GM19240 (cell line): Measurements from ENCODE around the gene HPS5.

Source experiments
- DNase-seq: peaks from one replicate; pipeline ENCODE4 v3.0.0; 2011; ENCODE audit warnings: low spot score; ENCODE audit not compliant: insufficient read length

Gene HPS5

DNA sequence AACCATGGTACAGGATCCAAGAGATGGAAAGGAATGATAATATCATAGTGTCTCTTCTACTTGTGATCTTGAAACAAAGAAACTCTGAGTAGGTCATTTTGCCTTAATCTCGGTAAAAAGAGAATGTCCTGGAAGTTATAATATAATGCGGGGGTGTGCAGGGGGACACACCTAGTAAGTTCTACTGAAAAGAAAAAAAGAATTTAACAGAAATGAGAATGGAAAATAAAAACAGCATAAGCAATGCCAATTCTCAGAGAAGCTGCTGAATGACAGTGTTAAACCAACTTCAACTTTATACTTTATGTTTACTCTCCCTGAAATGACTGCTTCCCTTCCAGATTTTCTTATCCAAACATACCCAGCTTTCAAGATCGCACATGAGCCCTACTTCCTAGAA is 2.0 kb downstream of the HPS5 start:
- DNase-seq: no peak

DNA sequence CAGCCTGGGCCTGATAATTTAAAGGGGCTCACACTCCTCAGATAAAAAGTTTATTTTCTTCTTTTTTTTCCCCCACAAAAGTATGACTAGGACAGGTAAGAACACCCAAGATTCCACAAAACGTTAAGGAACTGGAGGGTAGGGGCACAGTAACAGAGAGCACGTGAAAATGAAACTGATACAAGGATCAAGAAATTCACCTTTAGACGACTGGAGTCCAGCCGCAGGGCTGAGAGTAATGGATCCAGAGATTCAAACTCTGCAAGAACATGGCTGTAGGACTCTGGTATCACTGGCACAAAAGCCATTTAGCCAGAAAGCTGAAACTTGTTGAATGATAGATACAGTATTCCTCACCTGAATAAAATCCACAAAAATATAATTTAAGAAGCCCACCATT is 4.4 kb downstream of the HPS5 start:
- no peak for DNase-seq

DNA sequence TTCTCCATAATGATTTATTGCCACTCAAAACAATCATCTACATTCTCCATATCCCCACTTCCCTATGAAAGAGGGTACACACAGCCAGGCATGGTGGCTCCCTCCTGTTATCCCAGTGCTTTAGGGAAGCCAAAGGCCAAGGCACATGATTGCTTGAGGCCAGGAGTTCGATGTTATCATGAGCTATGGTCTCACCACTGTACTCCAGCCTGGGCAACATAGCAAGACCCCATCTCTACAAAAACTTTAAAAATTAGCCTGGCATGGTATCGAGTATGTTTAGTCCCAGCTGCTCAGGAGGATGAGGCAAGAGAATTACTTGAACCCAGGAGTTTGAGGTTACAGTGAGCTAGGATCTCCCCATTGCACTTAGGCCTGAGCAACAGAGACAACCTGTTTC is 6.0 kb downstream of the HPS5 start:
- DNase-seq: no peak

DNA sequence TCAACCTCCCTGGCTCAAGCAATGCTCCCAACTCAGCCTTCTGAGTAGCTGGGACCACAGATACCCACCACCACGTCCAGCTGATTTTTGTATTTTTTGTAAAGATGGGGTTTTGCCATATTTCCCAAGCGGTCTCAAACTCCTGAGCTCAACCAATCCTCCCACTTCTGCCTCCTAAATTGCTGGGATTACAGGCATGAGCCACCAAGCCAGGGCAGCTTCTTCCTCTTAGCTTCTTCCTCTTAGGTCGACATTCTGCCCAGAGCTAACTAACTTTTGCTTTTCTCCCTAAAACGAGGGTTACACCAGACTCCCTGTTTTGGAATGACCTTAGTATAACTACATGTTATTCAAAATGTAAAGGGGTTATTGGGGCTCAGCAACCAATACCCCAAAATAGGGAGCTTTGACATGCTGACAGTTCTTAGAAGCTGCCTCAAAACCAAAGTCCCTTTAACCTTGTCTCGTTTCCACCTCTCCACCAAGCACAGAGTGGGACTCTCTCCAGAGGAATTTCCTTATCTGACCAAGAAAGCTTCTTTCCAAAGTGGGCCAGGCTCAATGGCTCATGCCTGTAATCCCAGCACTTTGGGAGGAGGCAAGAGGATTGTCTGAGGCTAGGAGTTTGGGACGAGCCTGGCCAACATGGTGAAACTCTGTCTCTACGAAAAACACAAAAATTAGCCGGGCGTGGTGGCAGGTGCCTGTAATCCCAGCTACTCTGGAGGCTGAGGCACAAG is 7.0 kb downstream of the HPS5 start:
- no peak for DNase-seq

- DNase-seq: no peak
These were observed 7.8 kb downstream of the HPS5 start for GRCh38 chr11:18313965-18314763.

- no peak for DNase-seq
These were observed 9.1 kb downstream of the HPS5 start for GRCh38 chr11:18312663-18313420.

GRCh38 chr11:18312012-18312411 is 9.9 kb downstream of the HPS5 start:
- no peak for DNase-seq

- DNase-seq: no peak
These were observed 11.1 kb downstream of the HPS5 start for GRCh38 chr11:18310800-18311340.

- no peak for DNase-seq
These were observed 12.2 kb downstream of the HPS5 start for GRCh38 chr11:18309691-18310090.

DNA sequence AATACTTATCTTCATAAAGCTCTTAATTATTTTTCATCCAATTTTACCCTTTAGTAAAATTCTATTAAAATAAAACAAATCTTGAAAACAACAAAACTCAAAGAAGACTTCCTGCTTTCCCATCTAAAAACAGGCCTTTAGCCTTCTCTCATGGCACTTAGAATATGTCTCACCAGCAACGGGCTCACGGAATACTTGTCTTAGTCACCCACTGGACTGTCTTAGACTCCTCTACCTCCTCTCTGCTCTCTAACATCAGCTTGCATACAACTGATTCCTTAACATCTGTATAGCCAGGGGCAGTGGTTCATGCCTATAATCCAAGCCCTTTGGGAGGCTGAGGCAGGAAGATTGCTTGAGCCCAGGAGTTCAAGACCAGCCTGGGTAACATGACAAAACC is 13.7 kb downstream of the HPS5 start:
- DNase-seq: no peak

- DNase-seq: no peak
These were observed 14.3 kb downstream of the HPS5 start for GRCh38 chr11:18307461-18308139.

- no peak for DNase-seq
These were observed 17.2 kb downstream of the HPS5 start for GRCh38 chr11:18304745-18305144.

- DNase-seq: no peak
These were observed 22.2 kb downstream of the HPS5 start for GRCh38 chr11:18299721-18300120.

- DNase-seq: no peak
These were observed 26.6 kb downstream of the HPS5 start for GRCh38 chr11:18295316-18295715.

- DNase-seq: no peak
These were observed 27.1 kb downstream of the HPS5 start for GRCh38 chr11:18294862-18295261.

DNA sequence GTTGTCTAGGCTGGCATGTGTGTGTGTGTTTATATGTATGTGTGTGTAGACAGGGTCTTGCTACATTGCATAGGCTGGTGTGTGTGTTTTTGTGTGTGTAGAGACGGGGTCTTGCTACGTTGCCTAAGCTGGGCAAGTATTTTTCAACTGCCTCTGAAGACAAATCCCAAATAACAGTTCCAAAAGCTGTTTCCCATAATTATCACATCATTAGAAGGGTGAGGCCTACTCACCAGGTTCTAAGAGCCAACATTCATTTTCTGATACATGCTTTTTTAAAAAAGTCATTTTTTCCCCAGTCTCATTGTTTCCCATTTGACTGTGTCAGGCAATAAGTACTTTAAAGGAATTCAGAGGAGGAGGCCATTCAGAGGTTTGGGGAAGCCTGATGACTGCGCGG is 33.0 kb downstream of the HPS5 start:
- DNase-seq: no peak

GRCh38 chr11:18285841-18286240 is 36.1 kb downstream of the HPS5 start:
- no peak for DNase-seq

GRCh38 chr11:18282626-18283025 is 39.3 kb downstream of the HPS5 start:
- DNase-seq: no peak

DNA sequence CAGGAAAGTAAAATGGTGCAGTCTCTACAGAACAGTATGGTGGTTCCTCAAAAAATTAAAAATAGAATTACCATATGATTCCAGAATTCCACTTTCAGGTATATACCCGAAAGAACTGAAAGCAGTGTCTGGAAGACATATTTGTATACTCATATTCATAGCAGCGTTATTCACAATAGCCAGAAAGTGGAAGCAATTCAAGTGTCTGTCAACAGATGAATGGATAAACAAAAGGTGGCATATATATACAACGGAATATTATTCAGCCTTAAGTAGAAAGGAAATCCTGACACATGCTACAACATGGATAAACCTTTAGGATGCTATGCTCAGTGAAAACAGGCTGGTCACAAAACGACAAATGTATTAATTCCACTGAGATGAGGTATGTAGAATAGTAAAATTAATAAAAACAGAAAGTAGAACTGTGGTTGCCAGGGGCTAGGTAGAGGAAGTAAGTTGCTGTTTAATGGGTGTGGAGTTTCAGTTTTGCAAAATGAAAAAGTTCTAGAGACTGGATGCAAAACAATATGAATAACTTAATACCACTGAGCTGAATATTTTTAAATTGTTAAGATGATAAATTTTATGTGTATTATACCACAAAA is 41.4 kb downstream of the HPS5 start:
- DNase-seq: peak; percentile 27

DNA sequence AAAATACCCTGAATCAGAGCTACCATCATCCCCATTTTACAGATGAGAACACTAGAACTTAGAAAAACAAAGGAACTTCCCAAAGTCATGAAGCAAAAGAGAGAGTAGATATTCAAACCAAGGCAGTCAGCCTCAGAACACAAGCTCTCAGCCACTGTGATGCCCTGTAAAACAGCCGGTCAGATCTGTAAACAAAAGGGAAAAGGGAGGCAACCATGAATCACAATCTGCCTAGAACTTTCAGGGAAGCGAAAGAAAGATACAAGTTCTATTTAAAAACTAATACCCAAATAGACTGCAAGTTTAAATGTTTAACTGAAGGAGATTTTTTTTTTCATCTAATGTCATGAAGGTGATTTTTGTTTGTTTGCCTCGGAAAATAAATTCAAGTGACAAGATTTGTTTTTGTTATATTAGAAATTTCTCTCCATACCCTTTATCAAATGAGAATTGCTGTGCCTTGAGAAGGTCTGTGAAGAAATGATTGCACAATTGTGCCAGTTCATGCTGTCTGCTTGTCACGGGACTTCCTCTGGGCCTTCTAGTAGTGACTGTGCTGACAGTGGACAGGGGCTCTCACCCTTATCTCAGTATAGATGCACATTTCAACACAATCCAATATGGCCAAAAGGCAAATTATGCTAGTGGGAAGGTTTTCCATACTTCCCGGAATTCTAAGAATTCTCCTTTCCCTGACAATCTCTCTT is 44.2 kb downstream of the HPS5 start:
- DNase-seq: no peak
